Non-pigmented ciliary epithelial cell (primary cell): ENCODE data around the gene SCYGR4.

Source experiments
- DNase-seq: peaks from one replicate; pipeline ENCODE4 v3.0.0-alpha.2; 2010; ENCODE audit warnings: low read depth

SCYGR4 gene

GRCh38 chr2:227614246-227614645 lies 3.1 kb upstream of the SCYGR4 start:
- no peak for DNase-seq

GRCh38 chr2:227614740-227615139 lies 2.6 kb upstream of the SCYGR4 start, which contains the start of gene SCYGR3:
Gene SCYGR3, minus strand, starts transcription at chr2:227614840. Its CDS starts 0 bp downstream, at chr2:227614840.
- DNase-seq = no peak

- DNase-seq = no peak
Observed at GRCh38 chr2:227615181-227615580, 2.1 kb upstream of the SCYGR4 start.

GRCh38 chr2:227615906-227616305 lies 1.4 kb upstream of the SCYGR4 start:
- DNase-seq = no peak

- no peak for DNase-seq
Observed at GRCh38 chr2:227616631-227617030, 667 bp upstream of the SCYGR4 start.

GRCh38 chr2:227623226-227623625 lies 5.9 kb downstream of the SCYGR4 start:
- DNase-seq = peak; percentile 32

- no peak for DNase-seq
Observed at GRCh38 chr2:227625420-227625819, 8.1 kb downstream of the SCYGR4 start.

GRCh38 chr2:227626580-227627151 lies 9.4 kb downstream of the SCYGR4 start:
- DNase-seq = no peak

GRCh38 chr2:227627769-227628168 lies 10.5 kb downstream of the SCYGR4 start:
- no peak for DNase-seq

- no peak for DNase-seq
Observed at GRCh38 chr2:227629435-227629834, 12.1 kb downstream of the SCYGR4 start.

GRCh38 chr2:227630322-227630721 lies 13.0 kb downstream of the SCYGR4 start:
- DNase-seq = no peak

- DNase-seq = no peak
Observed at GRCh38 chr2:227632827-227633226, 15.5 kb downstream of the SCYGR4 start.

- DNase-seq = no peak
Observed at GRCh38 chr2:227634201-227634600, 16.9 kb downstream of the SCYGR4 start.

- DNase-seq = no peak
Observed at GRCh38 chr2:227642656-227643055, 25.4 kb downstream of the SCYGR4 start.

- no peak for DNase-seq
Observed at GRCh38 chr2:227643990-227644551, 26.8 kb downstream of the SCYGR4 start.

GRCh38 chr2:227653419-227653818 lies 36.1 kb downstream of the SCYGR4 start:
- DNase-seq = no peak

- DNase-seq = no peak
Observed at GRCh38 chr2:227654426-227654825, 37.1 kb downstream of the SCYGR4 start.

GRCh38 chr2:227655454-227655853 lies 38.2 kb downstream of the SCYGR4 start:
- peak; percentile 76 for DNase-seq

- no peak for DNase-seq
Observed at GRCh38 chr2:227657199-227657845, 40.0 kb downstream of the SCYGR4 start.

- no peak for DNase-seq
Observed at GRCh38 chr2:227661025-227661649, 43.8 kb downstream of the SCYGR4 start.

GRCh38 chr2:227661827-227662226 lies 44.5 kb downstream of the SCYGR4 start:
- DNase-seq = no peak

- no peak for DNase-seq
Observed at GRCh38 chr2:227665189-227665940, 48.1 kb downstream of the SCYGR4 start.
